UCSD-AML1 (cell line): Measurements from ENCODE around the gene AURKAIP1.

Experiments
- DNase-seq: peaks from one replicate; lab custom pipeline; 2025; ENCODE audit not compliant: unreplicated experiment; lab: John Stamatoyannopoulos, UW

The AURKAIP1 gene

DNA sequence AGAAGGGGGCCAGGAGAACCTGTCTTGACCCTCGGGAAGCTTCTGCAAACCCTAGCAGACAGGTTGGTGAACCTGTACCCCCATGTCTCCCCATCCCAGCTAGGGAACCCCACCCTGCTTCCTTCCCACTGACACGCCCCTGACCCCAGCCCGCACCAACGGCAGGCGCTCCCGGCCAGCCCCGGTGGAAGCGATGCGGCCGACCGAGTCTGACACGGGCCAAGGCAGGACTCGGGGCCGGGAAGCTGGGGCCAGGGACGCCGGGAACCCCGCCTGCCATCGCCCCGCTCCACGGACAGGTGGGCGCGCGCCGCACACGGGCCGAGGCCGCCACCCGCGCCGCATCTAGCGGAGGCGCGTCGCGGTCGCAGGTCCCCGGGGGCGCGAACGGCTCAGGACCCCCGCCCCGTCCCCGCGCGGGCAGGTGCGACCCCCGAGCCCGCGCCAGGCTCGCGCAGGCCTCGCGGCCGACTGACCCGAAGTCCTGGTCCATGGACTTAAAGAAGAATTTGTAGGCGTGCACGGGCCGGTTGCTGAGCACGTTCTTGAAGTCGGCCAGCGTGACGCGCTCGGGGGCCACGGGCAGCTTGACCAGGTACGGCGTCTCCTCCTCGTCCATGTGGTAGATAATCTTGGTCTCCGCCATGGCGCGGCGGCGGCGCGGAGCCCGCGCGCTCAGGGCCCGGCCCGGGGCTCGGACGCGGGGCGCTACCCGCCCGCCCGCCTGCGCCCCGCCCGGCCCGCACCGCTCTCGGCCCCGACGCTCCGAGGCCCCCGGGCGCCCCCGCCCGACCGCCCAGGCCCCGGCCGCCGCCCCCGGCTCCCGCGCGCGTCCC lies 26.4 kb downstream of the AURKAIP1 start:
- no peak for DNase-seq

DNA sequence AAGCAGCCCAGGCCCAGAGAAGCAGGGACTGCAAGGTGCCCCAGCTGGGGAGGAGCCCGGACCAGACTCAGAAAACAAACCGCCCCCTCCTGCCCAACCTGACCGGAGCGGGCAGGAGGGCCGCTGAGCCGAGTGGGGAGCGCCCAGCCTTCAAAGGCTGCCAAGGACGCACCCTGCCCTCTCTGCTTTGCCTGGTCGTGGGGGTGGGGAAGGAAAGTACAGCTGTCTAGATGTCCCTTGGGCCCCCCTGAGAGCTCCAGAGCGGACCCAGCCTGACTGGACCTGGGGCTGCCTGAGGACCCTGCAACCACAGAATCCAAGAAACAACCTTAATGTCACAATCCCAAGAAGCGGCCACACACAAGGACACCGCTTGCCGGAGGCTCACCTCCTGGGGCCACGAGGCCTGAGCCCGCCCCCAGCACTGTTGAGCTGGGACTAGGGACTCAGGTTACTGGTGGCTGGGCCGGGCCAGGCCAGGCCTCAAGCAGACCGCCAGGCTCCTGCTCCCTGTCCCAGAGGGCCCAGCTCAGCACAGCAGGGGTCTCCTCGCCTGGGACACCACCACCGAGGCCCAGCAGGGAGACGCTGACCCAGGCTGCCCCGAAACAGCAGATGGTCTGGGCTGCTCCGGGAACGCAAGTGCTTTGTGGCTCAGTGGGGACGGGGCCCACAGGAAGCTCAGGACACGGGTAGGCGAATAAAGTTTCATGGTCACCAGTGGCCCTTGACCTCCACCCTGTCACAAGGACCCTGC lies 27.2 kb downstream of the AURKAIP1 start:
- DNase-seq = no peak

DNA sequence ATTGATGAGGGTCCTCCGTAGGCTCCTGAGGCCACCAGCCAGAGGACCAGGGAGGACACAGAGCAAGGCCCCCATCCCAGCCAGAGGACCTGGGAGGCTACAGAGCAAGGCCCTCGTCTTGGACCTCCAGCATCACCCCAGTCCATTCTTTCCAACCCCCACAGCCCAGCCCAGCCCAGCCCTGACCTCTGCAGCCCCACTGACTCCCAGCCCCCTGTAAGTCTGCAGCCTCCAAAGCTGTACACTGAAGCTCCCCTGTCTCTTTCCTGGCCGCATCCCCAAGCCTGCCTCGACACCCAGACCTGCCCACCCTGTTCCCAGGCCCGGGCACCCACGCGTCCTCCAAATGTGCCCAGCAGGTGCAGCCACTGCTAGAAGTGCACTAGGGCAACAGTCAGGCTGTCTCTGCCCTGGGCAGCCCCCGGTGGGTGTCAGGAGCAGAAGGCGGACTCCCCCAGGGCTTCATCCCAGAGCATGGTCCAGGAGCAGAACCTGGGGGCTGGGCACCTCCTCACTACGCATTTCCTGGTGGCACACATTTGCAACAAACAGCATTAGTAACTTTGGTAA lies 27.9 kb downstream of the AURKAIP1 start:
- no peak for DNase-seq

DNA sequence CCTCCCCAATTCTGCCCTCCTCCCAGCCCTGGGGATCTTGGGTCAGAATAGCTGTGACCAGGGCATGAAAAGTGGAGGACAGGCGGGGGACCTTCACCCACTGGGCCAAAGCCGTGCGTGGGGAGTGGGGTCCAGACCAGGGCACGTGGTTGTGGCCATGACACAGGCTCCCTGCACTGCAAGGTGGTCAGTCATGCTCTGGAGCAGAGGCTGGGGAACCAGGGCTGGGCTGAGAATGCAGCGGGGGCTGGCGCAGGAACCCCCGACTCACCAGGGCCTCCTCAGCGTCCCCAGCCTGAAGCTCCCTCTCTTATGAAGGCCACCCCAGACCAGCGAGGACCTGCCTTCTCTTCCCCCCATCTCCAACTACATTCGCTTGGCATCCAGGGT lies 28.5 kb downstream of the AURKAIP1 start:
- DNase-seq = no peak

DNA sequence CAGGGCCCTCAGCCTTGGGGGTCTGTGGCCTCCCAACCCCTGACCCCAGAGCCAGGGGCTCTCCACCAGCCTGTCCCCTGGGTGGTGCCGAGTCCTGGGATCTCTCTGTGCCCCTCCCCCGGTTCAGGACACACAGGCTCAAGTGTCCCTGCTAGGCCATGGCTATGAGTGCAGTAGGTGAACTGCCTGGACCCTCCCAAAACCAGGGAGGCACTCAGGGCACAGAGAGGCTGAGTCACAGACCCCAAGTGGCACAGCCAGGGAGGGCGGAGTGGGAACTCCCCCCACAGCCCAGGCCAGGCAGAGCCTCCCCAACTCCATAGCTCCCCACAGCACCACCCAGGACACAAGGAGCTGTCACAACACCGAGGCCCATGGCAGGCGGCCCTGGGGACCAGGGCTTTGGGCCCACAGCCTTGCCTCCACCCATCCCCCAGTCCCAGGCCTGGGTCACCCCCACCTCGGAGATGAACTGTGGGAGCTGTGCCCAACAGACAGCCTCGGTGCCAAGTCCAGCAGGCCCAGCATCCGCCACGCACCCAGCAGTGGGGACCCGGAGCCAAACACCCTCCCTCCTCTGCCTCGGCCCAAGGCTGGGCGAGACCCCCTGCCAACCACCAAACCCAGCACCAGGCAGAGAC lies 29.0 kb downstream of the AURKAIP1 start:
- DNase-seq = no peak

DNA sequence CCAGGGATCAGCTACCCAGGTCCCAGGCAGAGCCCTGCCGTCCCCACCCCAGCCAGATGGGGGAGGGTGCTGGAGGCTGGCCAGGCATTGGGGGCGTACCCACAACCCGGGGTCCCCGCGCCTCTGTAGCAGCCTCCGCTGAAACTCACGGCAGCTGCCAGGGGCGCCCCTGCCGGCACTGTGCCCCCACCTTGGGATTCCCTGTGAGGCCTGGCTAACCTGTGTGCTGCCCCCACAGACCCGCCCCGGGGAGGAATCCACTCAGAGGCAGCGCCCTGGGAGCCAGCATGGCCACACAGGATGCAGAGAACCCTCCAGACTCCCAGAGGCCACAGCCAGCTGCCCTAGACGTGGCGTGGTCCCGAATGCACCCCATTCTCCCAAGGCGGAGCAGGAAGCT lies 29.6 kb downstream of the AURKAIP1 start:
- DNase-seq = no peak

DNA sequence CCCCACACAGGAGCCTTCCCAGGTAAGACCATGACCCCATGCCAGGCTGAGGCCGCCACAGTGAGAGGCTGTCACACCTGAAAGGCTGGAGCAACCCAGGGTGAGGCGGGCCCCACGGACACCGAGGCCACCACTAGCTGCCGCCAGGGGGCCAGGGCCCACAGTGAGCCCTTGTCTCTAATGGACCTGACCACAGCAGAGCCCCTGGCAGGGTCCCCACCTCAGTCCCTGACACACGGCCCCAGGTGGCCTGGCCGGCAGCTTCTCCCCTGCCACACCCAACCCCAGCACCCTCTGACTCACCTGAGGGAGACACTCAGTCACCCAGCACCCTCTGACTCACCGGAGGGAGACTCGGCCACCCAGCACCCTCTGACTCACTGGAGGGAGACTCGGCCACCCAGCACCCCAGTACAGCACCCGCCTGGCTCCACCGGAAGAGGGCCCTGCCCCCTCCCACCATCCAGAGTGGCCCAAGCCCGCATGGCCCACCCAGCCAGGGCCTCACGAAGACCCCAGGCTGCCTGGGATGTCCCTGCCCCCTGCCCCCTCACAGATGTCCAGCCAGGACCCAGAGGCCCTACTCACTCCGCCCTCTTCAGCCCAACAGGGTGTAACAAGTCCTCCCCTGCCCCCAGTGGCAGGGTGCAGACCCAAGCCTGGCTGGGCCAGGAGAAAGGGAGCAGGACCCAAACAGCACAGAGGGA lies 30.2 kb downstream of the AURKAIP1 start:
- DNase-seq = no peak

DNA sequence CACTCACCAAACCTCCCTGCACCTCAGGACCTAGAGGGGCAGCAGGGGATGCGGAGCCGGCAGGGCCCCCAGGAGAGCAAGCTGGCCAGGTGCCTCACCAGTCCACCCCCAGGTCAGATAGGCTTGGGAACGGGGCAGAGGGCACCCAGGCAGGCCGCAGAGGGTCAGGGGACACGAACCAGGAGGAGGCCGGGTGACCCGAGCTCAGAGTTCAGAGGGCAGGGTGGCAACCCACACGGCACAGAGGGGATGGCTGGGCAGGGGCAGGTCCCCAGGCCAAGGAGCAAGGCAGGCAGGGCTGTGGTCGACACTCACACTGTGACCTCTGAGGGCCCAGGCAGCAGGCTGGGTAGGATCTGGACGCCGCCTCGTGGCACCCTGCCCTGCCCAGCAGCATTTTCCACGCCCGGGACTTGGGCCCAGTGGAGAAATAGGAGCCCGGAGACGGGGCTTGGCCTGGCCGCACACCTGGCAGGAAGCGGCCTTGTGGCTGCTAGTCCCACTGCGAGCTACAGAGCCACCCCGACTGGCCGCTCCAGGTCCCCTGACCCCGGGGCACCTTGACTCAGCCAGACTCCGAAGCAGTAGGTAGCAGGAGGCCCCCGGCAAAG lies 31.1 kb downstream of the AURKAIP1 start:
- no peak for DNase-seq

DNA sequence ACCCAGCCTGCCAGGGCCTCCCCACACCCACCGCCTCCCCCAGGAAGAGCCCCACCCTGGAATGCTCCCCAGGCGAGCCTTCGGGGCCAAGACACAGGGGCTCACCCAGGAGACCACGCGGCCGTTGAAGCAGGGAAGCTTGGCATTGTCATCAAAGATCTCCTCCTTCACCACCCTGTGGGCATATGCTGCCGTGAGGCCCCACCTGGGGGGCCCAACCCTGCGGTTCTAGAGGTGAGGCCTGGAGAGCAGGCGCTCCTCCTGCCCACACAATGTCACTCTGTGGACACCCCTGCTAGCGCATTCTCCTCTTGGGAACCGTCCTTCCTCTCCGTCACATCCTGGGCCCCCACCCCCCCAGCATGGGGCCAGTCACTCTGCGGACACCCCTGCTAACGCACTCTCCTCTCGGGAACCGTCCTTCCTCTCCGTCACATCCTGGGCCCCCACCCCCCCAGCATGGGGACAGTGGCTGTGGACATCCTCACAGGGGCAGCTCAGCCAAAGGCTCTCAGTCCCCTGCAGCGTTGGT lies 32.4 kb downstream of the AURKAIP1 start:
- DNase-seq = no peak

DNA sequence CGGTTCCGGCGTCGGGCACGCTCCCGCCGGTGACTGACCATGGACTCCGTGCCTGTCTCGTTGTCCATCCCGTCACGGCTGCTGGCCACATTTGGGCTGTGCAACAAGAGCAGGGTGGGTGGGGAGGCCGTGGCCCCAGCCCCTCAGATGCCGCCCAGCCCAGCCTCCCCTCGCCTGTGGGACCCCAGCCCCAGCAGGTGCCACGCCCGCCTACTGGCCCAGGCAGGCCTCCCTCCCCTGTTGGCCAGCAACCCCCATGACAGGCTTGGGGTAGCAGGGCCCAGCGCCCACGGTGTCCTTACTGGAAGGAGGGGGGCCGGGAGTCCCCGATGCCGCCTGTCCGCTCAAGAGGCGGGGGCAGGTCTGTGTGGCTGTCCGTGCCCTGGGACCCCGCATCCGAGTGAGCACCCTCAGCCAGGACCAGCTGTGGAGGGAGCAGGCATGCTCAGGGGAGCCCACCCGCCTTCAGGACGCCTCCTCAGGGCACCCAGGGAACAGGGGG lies 32.9 kb downstream of the AURKAIP1 start:
- no peak for DNase-seq

DNA sequence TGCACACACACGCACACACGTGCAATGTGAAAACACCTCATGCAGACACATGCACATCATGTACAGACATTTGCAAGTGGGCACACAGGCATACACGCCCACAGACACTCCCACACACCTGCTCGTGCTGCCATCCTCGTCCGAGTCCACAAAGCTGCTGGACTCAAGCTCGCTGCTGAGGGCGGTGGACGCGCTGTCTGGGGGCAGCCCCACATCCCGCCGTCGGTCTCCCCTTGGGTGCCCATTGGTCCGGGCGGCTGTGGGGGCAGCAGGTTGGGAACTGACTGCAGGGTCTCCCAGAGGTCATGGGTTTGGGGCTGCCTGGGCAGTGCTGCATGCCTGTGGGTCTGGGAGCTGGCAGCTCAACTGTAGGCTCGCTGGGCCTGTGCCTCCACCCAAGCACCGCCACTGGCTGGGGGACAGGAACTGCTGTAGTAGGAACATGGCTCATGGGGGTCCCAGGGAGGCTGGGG lies 33.4 kb downstream of the AURKAIP1 start:
- DNase-seq = no peak

DNA sequence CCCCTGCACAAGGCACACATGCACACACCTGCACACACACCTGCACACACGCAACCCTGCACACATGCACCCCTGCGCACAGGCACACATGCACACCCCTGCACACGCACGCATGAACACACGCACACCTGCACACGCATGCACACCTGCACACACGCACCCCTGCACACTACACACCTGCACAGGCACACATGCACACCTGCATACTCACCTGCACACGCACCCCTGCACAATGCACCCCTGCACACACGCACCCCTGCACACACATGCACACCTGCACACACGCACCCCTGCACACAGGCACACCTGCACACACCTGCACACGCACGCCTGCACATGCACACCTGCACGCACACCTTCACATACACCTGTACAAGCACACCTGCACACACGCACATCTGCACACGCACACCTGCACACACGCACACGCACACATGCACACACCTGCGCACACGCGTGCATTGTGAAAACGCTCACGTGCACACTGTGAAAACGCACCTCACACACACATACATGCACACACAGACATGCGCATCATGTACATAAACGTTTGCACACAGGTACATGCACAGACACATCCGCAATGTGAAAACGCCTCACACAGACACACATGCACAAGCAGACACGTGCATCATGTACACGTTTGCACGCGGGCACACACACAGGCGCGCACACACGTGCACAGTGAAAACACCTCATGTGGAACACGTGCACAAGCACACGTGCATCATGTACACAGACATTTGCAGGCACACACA lies 34.0 kb downstream of the AURKAIP1 start:
- no peak for DNase-seq

DNA sequence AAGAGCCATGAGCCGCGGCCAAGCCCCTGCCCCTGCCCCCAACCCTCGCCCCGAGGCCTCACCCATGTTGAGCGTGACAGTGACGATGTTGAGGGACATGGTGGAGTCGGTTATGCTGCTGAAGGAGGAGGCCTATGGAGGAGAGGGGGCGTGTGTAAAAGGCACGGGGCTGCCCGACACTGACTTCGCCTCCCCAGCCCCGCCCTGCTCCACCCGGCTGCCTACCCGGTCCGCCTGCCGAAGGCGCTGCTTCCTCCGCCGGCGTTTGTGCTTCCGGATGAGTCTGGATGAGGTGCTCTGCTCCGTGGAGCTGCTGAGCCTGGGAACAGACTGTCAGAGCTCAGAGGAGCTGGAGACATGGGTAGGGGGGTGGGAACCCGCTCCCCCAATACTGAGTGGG lies 34.8 kb downstream of the AURKAIP1 start:
- DNase-seq = no peak

DNA sequence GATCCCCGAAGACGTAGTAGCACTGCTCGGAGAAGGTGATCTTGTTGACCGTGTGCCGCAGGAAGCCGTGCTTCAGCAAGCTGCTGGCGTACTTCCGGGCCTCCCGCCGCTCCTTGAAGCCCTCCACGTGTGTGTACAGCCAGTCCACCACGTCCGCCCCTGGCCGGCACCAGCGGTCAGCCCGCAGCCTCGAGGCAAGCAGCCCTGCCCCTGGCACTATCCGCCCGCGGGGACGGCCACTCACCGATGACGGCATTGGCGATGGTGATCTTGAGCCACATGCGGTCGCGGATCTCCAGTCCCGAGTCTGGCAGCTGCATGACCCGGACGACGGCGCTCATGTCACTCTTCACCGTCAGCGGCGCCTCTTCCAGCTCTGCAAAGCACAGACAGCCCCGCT lies 36.7 kb downstream of the AURKAIP1 start:
- DNase-seq = no peak

DNA sequence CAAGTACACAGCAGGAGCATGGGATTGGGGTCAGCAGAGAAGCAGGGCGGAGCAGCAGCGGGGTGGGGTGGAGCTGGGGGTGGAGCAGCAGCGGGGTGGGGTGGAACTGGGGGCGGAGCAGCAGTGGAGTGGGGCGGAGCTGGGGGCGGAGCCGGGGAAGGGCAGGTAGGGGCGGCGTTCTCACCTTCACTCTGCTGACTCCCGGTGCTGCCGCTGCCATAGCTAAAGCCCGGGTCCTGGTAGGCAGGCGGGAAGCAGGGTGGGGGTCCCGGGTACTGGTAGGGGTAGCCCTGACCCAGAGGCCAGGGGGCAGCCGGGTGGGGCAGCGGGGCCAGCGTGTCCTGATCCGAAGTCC lies 37.2 kb downstream of the AURKAIP1 start:
- no peak for DNase-seq

DNA sequence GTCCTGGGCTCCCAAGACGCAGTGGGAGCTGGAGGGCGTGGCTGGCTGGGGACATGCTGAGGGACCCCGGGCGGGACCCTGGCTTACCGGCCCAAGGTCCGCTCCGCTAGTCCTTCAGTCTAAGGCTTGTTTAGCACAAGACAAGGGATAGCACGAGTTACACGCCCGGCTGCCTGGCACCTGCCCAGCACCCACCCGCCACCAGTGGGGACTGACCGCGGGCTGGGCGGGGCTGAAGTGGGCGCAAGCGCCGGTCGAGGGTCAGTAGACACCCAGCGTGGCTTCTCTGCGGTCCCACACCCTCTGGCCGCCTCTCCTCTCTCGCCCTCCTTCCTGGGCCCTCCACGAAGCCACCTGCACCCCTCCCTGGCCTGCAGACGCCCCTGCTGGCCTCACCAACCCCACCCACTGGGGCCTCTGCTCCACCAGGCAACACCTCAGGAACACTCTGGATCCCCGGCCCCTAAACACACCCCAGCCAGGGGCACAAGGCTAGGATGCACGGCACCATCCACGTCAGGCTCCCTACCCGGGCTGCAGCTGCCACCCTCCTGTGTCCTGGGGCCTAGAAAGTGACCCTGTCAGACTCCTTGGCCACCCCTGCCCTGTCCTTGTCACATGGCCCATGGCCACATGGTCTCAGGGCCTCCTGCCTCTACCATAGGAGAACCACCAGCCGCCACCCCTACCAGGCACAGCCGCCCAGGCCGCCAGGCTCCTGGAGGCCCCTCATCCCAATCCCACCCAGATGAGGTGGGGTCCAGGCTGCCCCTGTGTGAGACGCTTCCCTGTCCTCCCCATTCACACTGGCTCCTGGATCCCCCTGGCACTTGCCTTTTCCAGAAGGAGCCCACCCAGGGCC lies 37.8 kb downstream of the AURKAIP1 start:
- no peak for DNase-seq

DNA sequence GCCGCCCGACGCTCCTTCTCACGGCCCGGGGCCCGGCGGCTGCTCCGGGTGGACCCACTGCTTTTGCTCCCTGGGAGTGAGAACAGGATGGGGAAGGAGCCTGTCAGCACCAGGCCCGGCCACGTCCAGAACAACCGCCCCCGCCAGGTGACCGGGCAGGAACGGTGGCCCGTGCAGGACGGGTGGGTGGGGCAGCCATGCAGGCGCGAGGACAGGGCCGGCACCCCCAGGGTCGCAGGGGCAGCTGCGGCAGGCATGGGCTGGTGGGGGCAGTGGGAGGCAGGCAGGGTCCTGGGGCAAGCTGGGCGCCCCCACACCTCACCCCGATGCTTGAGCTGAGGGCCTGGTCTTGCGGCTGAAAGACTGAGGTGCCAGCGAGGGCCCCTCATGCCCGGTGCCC lies 38.6 kb downstream of the AURKAIP1 start:
- no peak for DNase-seq

DNA sequence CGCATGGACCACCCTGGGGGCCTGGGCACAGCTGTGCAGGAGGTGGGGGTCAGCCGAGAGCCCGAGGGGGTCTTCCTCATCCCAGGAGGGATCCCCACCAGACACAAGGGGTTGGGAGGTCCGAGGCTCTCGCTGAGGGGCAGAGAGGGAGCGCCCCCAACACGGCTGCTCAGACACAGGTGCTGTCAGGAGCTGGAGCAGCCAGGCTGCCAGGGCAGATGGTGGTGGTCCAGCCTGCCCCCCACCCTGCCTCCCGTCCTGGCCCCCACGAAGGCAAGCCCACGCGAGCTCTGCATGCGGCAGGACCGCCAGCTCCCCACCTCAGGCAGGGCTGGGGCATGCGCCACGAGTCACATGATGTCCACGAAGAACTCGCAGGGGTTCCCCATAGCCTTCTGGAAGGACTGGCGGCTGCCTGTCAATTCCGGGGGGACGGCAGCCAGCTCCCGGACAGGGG lies 39.2 kb downstream of the AURKAIP1 start:
- no peak for DNase-seq
